Posterior vena cava (tissue), 2 donors: Measurements from ENCODE around the gene PFKL. TPM values are rescaled to one million over a fixed set of nuclear protein-coding genes. Genes with fewer than 3 reads are reported as not detected.
A peak's percentile ranks its signal among the peaks of the same experiment; 100 is the strongest.
"Not testable (repeated sequence)": the region's sequence is repeated elsewhere in the genome, so short reads cannot be mapped to it uniquely, and the experiment has no call there.

ENCODE experiments used
- DNase-seq: peaks from one replicate; pipeline ENCODE4 v3.0.0-alpha.2; 2020; ENCODE audit warnings: low spot score
- intact Hi-C, 2 donors: fragments of 100-400 bp; cut with DNase I; formaldehyde crosslinking; loops; one replicate each; pipeline versions ENCODE4 v1.14.1 to v1.14.2; 2022 to 2023
- total RNA-seq, 2 donors: library from RNA; stranded (reverse); fragmentation: NEBNext Ultra II Directional; extraction: Animal tissue kit (Norgen Biotek cat#: 25700); gene quantifications; one replicate each; pipeline ENCODE4 v1.2.1, GENCODE V29; 2021
- donor health status: DM: yes; HTN: yes; CAD: no.
- donor health status: DM: yes; HTN: yes; CAD: no.

PFKL gene
- total RNA-seq, 2 donors from 2014 or later = 74.1 to 91.3 TPM

DNA sequence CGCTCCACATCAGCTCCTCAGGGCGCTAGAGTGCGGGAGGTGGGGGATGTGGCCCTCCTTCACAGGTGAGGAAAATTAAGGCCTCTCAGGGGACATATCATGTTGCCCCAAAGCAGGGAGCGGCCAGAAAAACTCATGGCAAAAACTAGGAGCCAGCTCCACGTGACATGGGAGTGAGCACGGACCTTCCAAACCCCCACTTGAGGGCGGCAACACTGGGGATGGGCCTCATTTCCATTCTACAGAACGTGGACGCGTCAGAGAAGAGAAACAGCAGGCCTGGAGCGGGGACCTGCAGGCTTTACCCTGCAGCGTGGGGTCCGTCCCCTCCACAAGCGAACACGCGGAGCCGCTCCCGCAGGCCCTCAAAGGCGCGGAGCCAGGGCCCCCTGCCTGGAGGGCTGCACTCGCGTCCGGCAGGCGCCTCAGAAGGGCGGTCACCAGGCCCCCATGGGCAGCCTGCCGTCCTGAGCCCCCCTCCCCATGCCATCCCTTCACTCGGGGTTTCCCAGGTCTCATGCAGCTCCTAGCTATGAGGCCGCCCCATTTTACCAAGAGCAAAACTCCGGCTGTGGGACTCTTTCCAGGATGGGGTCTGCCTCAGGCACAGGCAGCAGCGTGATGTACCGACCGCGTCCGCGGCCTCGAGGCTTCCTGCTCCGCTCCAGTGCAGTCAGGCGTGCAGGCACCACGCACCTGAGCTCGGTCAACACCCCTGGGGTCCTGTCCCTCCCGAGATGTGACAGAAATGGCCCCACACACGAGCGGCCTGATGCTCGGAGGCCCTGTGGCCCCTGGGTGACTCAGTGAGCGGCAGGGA is 33.9 kb downstream of the PFKL start:
- intact Hi-C loops = no loop called here
- DNase-seq = no peak

DNA sequence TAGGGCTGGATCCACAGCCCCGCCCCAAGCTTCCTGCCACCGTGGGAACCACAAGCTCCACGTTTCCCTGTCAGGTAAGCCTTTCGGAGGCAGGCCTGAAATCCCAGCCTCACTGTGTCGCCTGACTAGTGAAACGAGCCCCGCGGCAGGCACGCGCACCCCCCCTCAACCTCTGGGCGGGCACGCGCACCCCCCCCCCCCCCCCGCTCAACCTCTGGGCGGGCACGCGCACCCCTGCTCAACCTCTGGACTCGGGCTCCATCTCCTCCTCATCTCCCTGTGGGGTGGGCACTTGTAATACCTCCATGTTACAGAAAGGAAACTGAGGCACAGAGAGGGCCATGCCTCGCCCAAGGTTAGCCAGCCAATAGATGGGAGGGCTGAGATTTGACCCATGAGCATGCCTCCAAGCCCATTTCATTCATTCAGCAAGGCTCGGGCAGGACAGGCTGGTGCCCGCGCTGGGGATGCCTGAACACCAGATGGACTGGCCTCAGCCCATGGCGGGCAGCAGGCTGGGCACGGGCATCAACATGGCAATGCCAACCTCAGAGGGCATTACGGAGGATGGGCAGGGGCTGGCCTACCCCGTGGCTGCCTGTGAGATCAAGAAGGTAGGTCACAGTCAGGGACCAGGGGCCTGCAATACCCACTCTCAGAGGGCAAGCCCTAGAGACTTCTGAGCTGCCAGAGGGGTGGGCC is 34.6 kb downstream of the PFKL start:
- DNase-seq = no peak
- intact Hi-C loops = no loop called here

GRCh38 chr21:44335266-44336059 is 35.6 kb downstream of the PFKL start:
- intact Hi-C loops = no loop called here
- no peak for DNase-seq

- intact Hi-C loops = no loop called here
- no peak for DNase-seq
These were observed 37.6 kb downstream of the PFKL start for GRCh38 chr21:44337449-44337848.

DNA sequence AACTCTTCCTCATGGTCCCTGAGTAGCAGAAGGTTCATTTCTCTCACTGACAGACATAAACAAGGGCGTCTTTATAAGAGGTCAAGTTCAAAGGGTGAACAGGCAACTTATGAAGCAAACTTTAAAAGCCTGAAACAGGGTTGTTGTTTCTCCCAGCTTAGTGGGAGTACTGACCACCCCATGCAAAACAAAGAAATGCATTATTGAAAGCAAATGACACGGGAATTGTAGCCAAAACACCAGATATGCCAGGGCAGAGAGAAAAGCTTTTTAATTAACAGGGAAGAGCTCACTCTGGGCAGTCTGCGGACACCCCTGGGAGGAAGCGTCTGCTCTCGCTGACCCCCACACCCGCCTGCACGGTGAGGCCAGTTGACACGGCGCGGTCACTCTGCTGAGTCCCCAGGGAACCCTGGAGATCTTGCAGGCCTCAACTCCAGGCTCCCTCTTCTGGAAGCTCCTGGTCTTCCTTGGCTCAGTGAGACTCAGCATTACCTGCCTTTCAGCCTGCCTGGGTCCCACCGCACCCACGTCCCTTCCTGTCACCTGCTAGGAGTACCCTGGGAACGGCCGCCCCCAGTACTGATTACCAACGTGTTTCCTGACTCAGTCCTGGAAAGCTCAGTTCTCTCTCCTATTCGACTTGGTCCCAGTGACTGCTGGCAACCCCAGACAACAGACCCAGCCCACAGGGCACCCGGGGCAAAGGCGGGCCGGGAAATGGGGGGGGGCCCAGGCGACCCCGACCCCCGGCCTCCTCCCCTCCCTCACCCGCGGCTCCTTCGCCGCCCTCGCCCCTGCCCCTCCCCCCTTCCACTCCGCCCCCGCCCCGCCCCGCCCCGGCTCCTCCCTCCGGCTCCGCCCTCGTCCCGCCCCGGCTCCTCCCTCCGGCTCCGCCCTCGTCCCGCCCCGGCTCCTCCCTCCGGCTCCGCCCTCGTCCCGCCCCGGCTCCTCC is 38.4 kb downstream of the PFKL start:
- intact Hi-C loops = no loop called here
- DNase-seq = no peak

DNA sequence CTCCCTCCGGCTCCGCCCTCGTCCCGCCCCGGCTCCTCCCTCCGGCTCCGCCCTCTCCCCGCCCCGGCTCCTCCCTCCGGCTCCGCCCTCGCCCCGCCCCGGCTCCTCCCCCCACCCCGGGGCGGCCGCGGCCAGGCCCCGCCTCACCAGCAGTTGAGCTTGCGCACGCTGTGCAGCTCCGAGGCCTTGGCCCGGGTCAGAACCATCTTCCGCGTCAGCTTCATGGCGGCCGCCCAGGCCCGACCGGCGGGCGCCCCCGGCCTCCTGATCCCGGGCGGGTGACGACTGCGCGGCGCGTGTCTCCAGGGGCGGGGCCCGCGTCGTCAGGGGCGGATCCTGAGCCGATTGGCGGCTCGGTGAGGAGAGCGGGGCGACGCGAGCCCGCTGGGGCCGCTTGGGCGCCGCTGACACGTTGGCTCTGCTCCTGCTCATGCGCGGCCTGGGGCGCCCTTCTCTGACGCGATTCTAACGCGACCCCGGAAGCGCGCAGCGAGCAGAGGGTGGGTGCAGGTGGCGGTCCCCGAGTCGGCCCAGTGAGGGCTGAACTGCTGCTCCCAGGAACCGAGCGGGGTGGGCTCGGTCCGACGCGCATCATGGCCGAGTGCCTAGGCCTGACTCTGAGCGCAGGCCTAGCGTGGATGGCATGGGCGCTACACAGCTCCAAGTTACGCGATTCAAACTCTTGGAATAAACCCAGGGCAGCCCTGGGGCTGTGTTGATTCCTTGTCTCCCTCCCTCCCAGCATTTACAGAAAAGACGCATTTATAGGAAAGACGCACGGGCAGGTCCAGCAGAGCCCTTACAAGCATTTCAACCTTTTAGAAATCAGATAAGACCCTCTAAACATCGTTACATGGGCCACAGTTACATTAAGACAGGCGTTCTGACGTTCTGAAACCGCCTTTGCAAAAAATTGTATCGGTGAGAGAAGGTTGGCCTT is 39.4 kb downstream of the PFKL start, which contains the start of gene CFAP410:
Gene CFAP410 (minus strand): TSS at position 420 of the 940 bp plus-strand sequence. CDS start 196 bp downstream, at position 224.
- intact Hi-C loops = no loop called here
- peak; percentile 98 for DNase-seq

DNA sequence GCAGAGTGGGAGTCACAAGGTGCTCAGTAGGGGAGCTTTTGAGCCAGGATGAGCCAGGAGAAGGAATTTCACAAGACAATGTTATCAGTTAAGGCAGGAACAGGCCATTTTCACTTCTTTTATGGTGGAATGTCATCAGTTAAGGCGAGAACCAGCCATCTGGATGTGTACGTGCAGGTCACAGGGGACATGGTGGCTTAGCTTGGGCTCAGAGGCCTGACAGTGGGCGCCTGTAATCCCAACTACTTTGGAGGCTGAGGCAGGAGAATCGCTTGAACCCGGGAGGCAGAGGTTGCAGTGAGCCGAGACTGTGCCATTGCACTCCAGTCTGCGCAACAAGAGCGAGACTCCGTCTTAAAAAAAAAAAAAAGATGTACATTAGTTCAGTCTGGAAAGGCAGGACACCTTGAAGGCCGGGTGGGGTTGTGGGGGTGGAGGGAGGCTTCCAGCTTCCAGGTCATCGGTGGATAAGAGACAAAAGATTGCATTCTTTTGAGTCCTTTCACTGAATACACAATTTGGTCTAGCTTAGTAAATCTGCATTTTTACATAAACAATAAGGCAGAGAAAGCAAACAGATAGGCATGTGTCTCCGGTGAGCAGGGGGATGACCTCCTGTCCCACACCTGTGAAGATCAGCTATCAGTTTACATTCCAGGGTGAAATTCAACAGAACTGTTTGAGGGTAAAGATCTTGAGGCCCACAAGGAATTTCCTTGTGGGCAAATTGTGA is 42.0 kb downstream of the PFKL start:
- intact Hi-C loops, DNase-seq: not testable (repeated sequence)

DNA sequence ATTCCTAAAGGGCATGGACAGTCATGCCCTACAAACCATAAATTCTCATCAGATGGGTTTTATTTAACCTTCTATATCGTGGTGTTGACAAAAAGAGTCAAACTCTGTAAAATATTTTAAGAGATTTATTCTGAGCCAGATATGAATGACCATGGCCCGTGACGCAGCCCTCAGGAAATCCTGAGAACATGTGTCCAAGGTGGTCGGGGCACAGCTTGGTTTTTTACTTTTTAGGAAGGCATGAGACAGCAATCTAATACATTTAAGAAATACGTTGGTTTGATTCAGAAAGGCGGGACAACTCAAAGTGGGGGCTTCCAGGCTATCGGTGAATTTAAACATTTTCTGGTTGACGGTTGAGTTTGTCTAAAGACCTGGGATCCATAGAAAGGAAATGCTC is 43.1 kb downstream of the PFKL start:
- intact Hi-C loops, DNase-seq: not testable (repeated sequence)

GRCh38 chr21:44344541-44345183 is 44.8 kb downstream of the PFKL start:
- intact Hi-C loops = no loop called here
- no peak for DNase-seq

DNA sequence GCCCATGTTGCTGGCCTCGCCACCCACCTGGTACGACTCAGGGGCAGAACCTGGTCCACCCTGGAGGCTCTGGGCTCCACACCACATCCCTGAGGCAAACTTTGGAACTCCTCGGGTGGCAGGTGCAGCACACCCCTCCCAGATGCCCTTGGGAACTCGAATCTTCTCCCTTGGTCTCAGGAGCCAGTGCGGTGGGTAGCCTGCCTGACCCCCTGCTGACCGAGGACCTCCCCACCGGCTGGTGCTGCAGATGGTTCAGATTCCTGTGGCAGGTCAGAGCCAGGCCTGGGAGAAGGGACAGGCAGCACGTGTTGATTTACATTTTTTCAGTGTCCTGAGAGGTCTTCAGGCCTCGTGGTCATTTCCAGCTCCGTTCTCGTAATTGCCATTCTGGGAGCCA is 45.6 kb downstream of the PFKL start:
- DNase-seq = no peak
- intact Hi-C loops = no loop called here

DNA sequence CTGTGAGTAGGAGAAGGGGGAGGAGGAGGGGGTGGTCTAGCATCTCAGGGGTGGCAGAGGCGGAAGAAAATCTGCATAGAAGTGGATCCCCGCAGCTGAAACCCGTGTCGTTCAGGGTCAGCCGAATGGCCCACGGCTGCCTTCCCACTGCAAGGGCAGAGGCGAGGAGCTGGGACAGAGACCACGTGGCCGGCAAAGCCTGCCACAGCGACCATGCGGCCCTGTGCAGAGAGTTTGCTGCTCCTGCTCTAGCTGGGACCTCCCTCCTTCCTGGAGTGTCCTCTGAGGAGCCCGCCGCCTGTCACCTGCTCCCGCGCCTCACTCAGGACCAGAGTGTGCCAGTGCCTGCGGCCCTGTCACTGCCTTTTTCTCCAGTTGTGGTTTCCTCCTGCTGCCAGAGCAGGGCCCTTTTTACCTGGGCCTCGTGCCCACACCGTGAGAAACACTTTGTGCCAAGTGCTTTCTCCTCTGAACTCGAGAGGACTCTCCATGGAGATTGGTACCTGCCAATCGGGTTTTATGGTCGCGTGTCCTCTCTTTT is 48.1 kb downstream of the PFKL start:
- intact Hi-C loops = loop anchor here in 1 of 2 donors (2.0 kb wide), 1 partner anchor 457 kb away; no protein-coding TSS in a partner anchor
- no peak for DNase-seq

DNA sequence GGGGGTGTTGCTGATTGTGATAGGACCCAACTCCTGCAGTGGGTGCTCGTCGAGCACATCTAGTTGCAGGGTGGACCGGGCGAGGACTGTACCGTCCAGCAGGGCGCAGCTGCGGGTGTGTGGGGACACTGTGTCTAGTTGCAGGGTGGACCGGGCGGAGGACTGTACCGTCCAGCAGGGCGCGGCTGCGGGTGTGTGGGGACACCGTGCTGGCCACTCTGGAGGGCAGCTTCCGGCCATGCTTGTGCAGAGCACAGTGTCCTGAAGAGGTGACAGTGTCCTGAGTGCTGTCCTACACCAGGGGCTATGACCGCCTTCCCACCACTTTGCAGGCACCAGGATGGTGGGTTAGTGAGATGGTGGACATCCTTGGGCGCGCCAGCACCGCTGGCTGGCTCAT is 49.0 kb downstream of the PFKL start:
- no peak for DNase-seq
- intact Hi-C loops = no loop called here

DNA sequence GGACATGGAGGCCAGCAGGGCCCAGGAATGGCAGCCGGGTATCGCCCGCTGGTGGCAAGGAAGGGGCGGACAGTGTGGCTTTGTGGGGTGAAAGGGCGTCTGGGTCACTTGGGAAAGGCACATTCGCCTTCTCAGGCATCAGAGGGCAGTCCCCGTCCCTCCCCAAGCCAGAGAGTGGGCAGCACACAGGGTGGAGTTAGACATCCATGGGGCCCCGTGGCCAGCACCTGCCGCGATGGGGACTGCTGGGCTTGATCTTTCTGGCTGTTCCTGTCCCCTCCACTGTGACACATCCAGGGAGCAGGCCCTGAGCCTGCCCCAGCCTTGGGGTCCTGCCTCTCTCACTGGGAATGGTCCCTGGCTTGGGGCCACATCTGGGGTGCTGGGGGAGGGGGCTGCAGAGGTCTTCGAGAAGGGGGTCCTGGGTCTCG is 49.6 kb downstream of the PFKL start:
- no peak for DNase-seq
- intact Hi-C loops = no loop called here

- intact Hi-C loops = loop anchor here in 1 of 2 donors (10.0 kb wide), 1 partner anchor 55 kb away; no protein-coding TSS in a partner anchor
- DNase-seq = peak; percentile 81
These were observed 50.3 kb downstream of the PFKL start for GRCh38 chr21:44349847-44350772.
